HEK293 (cell line): ENCODE measurements around the gene LRP1.

ENCODE experiments used
- CTCF ChIA-PET: fragments of 350-600 bp; formaldehyde crosslinking; extraction: SDS; loops from one replicate; lab custom pipeline; 2021; ENCODE audit warnings: antibody characterized with exemption; lab: Yijun Ruan, JAX
- POLR2A ChIA-PET: fragments of 300-600 bp; formaldehyde crosslinking; extraction: SDS; loops from one replicate; lab custom pipeline; 2020; ENCODE audit warnings: antibody characterized with exemption, inconsistent platforms; lab: Yijun Ruan, JAX
- H3K27ac ChIP-seq: fragments of 200-500 bp; sonication (Bioruptor generic); 2 replicates; pipeline ENCODE4 v1.5.1; 2014; ENCODE audit warnings: low read depth, low read length, control low read depth, inconsistent platforms; ENCODE audit errors: extremely low read depth
- H3K36me3 ChIP-seq, 2 experiments: fragments of 200-500 bp in 1 of 2; sonication (Bioruptor generic) in 1 of 2; 1 replicate in 1 of 2; 2 replicates in 1 of 2; pipeline ENCODE4 v1.5.1; 2014 to 2017; ENCODE audit warnings: inconsistent platforms in 2 of 2, low read length in 2 of 2; ENCODE audit not compliant: control insufficient read depth in 2 of 2, insufficient read depth in 1 of 2
- H3K4me1 ChIP-seq: fragments of 200-500 bp; sonication (Bioruptor generic); 2 replicates; pipeline ENCODE4 v1.5.1; 2014; ENCODE audit warnings: mild to moderate bottlenecking, low read length, inconsistent platforms; ENCODE audit not compliant: control insufficient read depth, insufficient read depth
- H3K4me3 ChIP-seq: 2 replicates; pipeline ENCODE4 v1.5.1; 2011; ENCODE audit warnings: low read depth, mild to moderate bottlenecking, control low read depth, low read length, moderate library complexity
- H3K9me3 ChIP-seq: fragments of 200-500 bp; sonication (Bioruptor generic); 2 replicates; pipeline ENCODE4 v1.5.1; 2014; ENCODE audit warnings: low read depth, low read length, inconsistent platforms; ENCODE audit not compliant: control insufficient read depth, insufficient read depth
- KLF10 ChIP-seq: fragments of 450-650 bp; IDR thresholded peaks from 2 replicates; pipeline ENCODE4 v1.5.1; 2018; ENCODE audit warnings: missing biosample characterization, mild to moderate bottlenecking, missing genetic modification characterization
- KLF17 ChIP-seq: fragments of 450-650 bp; formaldehyde crosslinking; IDR thresholded peaks from 2 replicates; pipeline ENCODE4 v1.5.1; 2016; ENCODE audit warnings: missing biosample characterization, missing genetic modification characterization
- PRDM2 ChIP-seq: fragments of 450-650 bp; formaldehyde crosslinking; IDR thresholded peaks from 2 replicates; pipeline ENCODE4 v1.5.1; 2016; ENCODE audit warnings: missing biosample characterization, missing genetic modification characterization, borderline replicate concordance
- YY2 ChIP-seq: fragments of 450-650 bp; formaldehyde crosslinking; IDR thresholded peaks from 2 replicates; pipeline ENCODE4 v1.5.1; 2016; ENCODE audit warnings: missing biosample characterization, missing genetic modification characterization
- ZBTB17 ChIP-seq: fragments of 450-650 bp; formaldehyde crosslinking; IDR thresholded peaks from 2 replicates; pipeline ENCODE4 v1.5.1; 2016; ENCODE audit warnings: missing biosample characterization, missing genetic modification characterization
- ZBTB20 ChIP-seq: fragments of 450-650 bp; formaldehyde crosslinking; IDR thresholded peaks from 2 replicates; pipeline ENCODE4 v1.5.1; 2016; ENCODE audit warnings: missing biosample characterization, missing genetic modification characterization
- ZBTB26 ChIP-seq: fragments of 450-650 bp; formaldehyde crosslinking; optimal IDR thresholded peaks from 2 replicates; pipeline ENCODE3; 2016; ENCODE audit warnings: missing biosample characterization, mild to moderate bottlenecking, missing genetic modification characterization
- ZBTB48 ChIP-seq: fragments of 450-650 bp; formaldehyde crosslinking; IDR thresholded peaks from 2 replicates; pipeline ENCODE4 v1.5.1; 2016; ENCODE audit warnings: missing biosample characterization, missing genetic modification characterization
- ZFP37 ChIP-seq: fragments of 450-650 bp; formaldehyde crosslinking; IDR thresholded peaks from 2 replicates; pipeline ENCODE4 v1.5.1; 2016; ENCODE audit warnings: missing biosample characterization, missing genetic modification characterization
- ZNF366 ChIP-seq: fragments of 450-650 bp; formaldehyde crosslinking; conservative IDR thresholded peaks from 2 replicates; pipeline ENCODE4 v1.5.1; 2016; ENCODE audit warnings: missing biosample characterization, missing genetic modification characterization
- ZNF391 ChIP-seq: fragments of 450-650 bp; formaldehyde crosslinking; IDR thresholded peaks from 2 replicates; pipeline ENCODE4 v1.5.1; 2016; ENCODE audit warnings: low read depth, missing biosample characterization, missing genetic modification characterization, borderline replicate concordance
- TF ChIP-seq, protein P1 (sequence below): sonication (generic); formaldehyde crosslinking; IDR thresholded peaks from 2 replicates; pipeline ENCODE4 v1.8.1; 2022; ENCODE audit warnings: mild to moderate bottlenecking, moderate library complexity, missing genetic modification reagents
- TF ChIP-seq, protein P2 (sequence below): fragments of 450-650 bp; formaldehyde crosslinking; IDR thresholded peaks from 2 replicates; pipeline ENCODE4 v1.5.1; 2016; ENCODE audit warnings: missing biosample characterization, missing genetic modification characterization

The LRP1 gene

GRCh38 chr12:57220770-57221168 lies 92.5 kb downstream of the LRP1 start:
- CTCF ChIA-PET = interaction anchor here (13.7 kb wide), 1 partner anchor 19 kb away, joined by 192 read pairs; a partner anchor contains a TSS
- Histone ChIP-seq H3K27ac (no peak overlapping the region), H3K4me3 (no peak overlapping the region)
- TF ChIP-seq KLF17 (tag by site-specific recombination) = 0 out of 2 replicates have a peak, but pooled peaks have one; percentile 16
- TF ChIP-seq ZNF391 (tag by site-specific recombination) = 0 out of 2 replicates have a peak, but pooled peaks have one; percentile 45
- peak; percentile 98 for TF ChIP-seq ZBTB17 (tag by site-specific recombination)
- TF ChIP-seq PRDM2 (tag by site-specific recombination) = 0 out of 2 replicates have a peak, but pooled peaks have one; percentile 51
- peak; percentile 73 for TF ChIP-seq ZNF366 (tag by site-specific recombination)
- no peak for TF ChIP-seq KLF10 (tag by site-specific recombination)
- TF ChIP-seq ZBTB48 (tag by site-specific recombination) = peak; percentile 15; the same call in 1 of the 2 replicates
- TF ChIP-seq, protein P1, sequence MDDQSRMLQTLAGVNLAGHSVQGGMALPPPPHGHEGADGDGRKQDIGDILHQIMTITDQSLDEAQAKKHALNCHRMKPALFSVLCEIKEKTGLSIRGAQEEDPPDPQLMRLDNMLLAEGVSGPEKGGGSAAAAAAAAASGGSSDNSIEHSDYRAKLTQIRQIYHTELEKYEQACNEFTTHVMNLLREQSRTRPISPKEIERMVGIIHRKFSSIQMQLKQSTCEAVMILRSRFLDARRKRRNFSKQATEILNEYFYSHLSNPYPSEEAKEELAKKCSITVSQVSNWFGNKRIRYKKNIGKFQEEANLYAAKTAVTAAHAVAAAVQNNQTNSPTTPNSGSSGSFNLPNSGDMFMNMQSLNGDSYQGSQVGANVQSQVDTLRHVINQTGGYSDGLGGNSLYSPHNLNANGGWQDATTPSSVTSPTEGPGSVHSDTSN (CRISPR knock-in tag) = no peak
- peak; percentile 56; the same call in 1 of the 2 replicates for TF ChIP-seq ZBTB20 (tag by site-specific recombination)
- no peak for TF ChIP-seq ZFP37 (tag by site-specific recombination)
- peak; percentile 55 for TF ChIP-seq YY2 (tag by site-specific recombination)
- TF ChIP-seq, protein P2, sequence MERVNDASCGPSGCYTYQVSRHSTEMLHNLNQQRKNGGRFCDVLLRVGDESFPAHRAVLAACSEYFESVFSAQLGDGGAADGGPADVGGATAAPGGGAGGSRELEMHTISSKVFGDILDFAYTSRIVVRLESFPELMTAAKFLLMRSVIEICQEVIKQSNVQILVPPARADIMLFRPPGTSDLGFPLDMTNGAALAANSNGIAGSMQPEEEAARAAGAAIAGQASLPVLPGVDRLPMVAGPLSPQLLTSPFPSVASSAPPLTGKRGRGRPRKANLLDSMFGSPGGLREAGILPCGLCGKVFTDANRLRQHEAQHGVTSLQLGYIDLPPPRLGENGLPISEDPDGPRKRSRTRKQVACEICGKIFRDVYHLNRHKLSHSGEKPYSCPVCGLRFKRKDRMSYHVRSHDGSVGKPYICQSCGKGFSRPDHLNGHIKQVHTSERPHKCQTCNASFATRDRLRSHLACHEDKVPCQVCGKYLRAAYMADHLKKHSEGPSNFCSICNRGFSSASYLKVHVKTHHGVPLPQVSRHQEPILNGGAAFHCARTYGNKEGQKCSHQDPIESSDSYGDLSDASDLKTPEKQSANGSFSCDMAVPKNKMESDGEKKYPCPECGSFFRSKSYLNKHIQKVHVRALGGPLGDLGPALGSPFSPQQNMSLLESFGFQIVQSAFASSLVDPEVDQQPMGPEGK (tag by site-specific recombination) = peak; percentile 57; the same call in 1 of the 2 replicates
- TF ChIP-seq ZBTB26 = peak; percentile 7
- TF ChIP-seq, all 188 proteins: peak for 10
- POLR2A ChIA-PET = interaction anchor here (1.2 kb wide), 1 partner anchor 9 kb away, joined by 5 read pairs; the partner anchor contains the start of gene SHMT2
- H3K4me1 ChIP-seq = no peaks in the 10 kb centered on the region; the same call in 1 of the 2 replicates
- H3K9me3 ChIP-seq = no peaks in the 10 kb centered on the region
- no peaks in the 10 kb centered on the region for H3K36me3 ChIP-seq
